OCI-LY3 (cell line): Measurements from ENCODE around the gene LPCAT1.

Source experiments
- EZH2phosphoT487 ChIP-seq: fragments of 200-600 bp; shearing (Covaris generic); IDR thresholded peaks from 2 replicates; pipeline ENCODE4 v1.6.1; 2018; ENCODE audit warnings: antibody characterized with exemption, mixed run types, low read depth
- TF ChIP-seq, protein P1 (sequence below): fragments of 200-600, 300-600 bp; sonication (generic); IDR thresholded peaks from 2 replicates; pipeline ENCODE4 v1.5.1; 2014; ENCODE audit warnings: antibody characterized with exemption, low read length, low read depth

DNA sequence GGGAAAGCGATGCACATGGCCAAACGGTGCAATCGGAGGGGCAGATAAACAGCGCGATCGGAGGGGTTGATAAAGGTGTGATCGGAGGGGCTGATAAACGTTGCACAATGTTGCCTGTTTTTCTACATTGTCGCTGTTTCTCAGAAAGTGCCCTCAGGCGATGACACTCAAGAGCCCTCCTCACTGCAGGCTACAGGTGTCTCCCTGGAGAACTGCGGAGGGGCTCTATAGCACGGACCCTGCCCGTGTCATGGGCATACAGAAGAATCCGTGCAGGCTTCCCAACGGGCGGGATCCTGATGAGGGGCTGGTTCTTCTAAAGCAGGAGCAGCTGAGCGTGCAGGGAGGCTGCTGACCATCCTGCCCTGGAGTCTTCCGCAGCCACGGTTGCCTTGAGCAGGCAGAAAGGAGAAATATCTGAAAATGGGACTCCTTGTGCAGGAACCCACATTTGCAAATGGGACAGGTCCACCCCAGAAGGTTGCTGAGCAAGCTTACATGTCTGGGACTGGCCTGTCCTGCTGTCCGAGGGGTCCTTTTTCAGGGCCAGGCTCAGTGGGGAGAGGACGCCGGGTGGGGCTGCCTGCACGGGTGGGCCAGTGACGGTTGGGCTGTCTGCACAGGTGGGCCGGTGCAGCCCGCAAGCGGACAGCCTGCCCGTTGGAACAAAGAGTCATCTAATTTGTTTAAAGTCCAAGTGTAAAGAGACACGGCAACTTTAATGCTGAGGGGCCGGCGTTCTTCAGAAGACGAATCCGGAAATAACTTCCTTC is 25.1 kb upstream of the LPCAT1 start:
- TF ChIP-seq, protein P1, sequence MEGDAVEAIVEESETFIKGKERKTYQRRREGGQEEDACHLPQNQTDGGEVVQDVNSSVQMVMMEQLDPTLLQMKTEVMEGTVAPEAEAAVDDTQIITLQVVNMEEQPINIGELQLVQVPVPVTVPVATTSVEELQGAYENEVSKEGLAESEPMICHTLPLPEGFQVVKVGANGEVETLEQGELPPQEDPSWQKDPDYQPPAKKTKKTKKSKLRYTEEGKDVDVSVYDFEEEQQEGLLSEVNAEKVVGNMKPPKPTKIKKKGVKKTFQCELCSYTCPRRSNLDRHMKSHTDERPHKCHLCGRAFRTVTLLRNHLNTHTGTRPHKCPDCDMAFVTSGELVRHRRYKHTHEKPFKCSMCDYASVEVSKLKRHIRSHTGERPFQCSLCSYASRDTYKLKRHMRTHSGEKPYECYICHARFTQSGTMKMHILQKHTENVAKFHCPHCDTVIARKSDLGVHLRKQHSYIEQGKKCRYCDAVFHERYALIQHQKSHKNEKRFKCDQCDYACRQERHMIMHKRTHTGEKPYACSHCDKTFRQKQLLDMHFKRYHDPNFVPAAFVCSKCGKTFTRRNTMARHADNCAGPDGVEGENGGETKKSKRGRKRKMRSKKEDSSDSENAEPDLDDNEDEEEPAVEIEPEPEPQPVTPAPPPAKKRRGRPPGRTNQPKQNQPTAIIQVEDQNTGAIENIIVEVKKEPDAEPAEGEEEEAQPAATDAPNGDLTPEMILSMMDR, result no peak
- TF ChIP-seq EZH2phosphoT487, result no peak
